Loucy (cell line): ENCODE data around the gene NFATC3.
A peak's percentile ranks its signal among the peaks of the same experiment; 100 is the strongest.

ENCODE experiments used
- H2AFZ ChIP-seq: fragments of 200-600 bp; sonication (generic); 2 replicates; pipeline ENCODE4 v1.6.0; 2016; ENCODE audit warnings: antibody characterized with exemption, mild to moderate bottlenecking, low read length, moderate library complexity
- H3F3A ChIP-seq: fragments of 200-600 bp; 2 replicates; pipeline ENCODE4 v1.6.0; 2016; ENCODE audit warnings: antibody characterized with exemption, low read depth, mild to moderate bottlenecking
- H3K27me3 ChIP-seq: fragments of 200-600 bp; sonication (generic); 2 replicates; pipeline ENCODE4 v1.6.1; 2014; ENCODE audit warnings: low read length, mild to moderate bottlenecking; ENCODE audit not compliant: insufficient read depth, poor library complexity, severe bottlenecking
- H3K36me3 ChIP-seq: fragments of 200-600 bp; sonication (generic); 2 replicates; pipeline ENCODE4 v1.6.1; 2016; ENCODE audit warnings: low read length; ENCODE audit not compliant: insufficient read depth
- H3K4me1 ChIP-seq: fragments of 200-600 bp; sonication (generic); 2 replicates; pipeline ENCODE4 v1.5.1; 2014; ENCODE audit warnings: low read length, mild to moderate bottlenecking; ENCODE audit not compliant: insufficient read depth, poor library complexity, severe bottlenecking
- H3K4me2 ChIP-seq: fragments of 200-600 bp; sonication (generic); 2 replicates; pipeline ENCODE4 v1.6.0; 2014; ENCODE audit warnings: antibody characterized with exemption, low read length, low read depth, mild to moderate bottlenecking; ENCODE audit not compliant: poor library complexity, severe bottlenecking
- H3K4me3 ChIP-seq: fragments of 200-600 bp; sonication (generic); 2 replicates; pipeline ENCODE4 v1.5.1; 2014; ENCODE audit warnings: low read length, mild to moderate bottlenecking, mixed read lengths; ENCODE audit not compliant: poor library complexity, severe bottlenecking
- H3K79me2 ChIP-seq: fragments of 200-600 bp; sonication (generic); 2 replicates; pipeline ENCODE4 v1.6.1; 2014; ENCODE audit warnings: low read length; ENCODE audit not compliant: insufficient read depth
- H3K9ac ChIP-seq: fragments of 200-600 bp; sonication (generic); 2 replicates; pipeline ENCODE4 v1.6.0; 2014; ENCODE audit warnings: mild to moderate bottlenecking, low read depth, low read length, moderate library complexity; ENCODE audit not compliant: poor library complexity, severe bottlenecking
- H3K9me2 ChIP-seq: fragments of 200-600 bp; sonication (generic); replicated peaks from 2 replicates; pipeline ENCODE4 v1.6.1; 2016; ENCODE audit warnings: low read depth, low read length, mixed read lengths
- H3K9me3 ChIP-seq: fragments of 200-600 bp; sonication (generic); 2 replicates; pipeline ENCODE4 v1.6.1; 2014; ENCODE audit warnings: mild to moderate bottlenecking, antibody characterized with exemption, low read length, low read depth; ENCODE audit not compliant: insufficient read depth
- H4K20me1 ChIP-seq: fragments of 200-600 bp; sonication (generic); 2 replicates; pipeline ENCODE4 v1.6.0; 2014; ENCODE audit warnings: antibody characterized with exemption, low read length, mild to moderate bottlenecking; ENCODE audit not compliant: insufficient read depth, poor library complexity, severe bottlenecking
- CTCF ChIP-seq: fragments of 200-600 bp; sonication (generic); conservative IDR thresholded peaks from 2 replicates; pipeline ENCODE4 v1.5.1; 2014; ENCODE audit warnings: mild to moderate bottlenecking, antibody characterized with exemption, low read length
- EZH2phosphoT487 ChIP-seq: fragments of 200-600 bp; IDR thresholded peaks from 2 replicates; pipeline ENCODE4 v1.6.1; 2018; ENCODE audit warnings: antibody characterized with exemption, mild to moderate bottlenecking, moderate library complexity, borderline replicate concordance

Gene NFATC3

GRCh38 chr16:68247400-68247799 is 162.2 kb downstream of the NFATC3 start:
- Histone ChIP-seq H3K4me1 (peaks cover 22% of the 10 kb centered on the region), H3K4me2 (peak overlapping the region; percentile 98)
- TF ChIP-seq CTCF (no peak), EZH2phosphoT487 (no peak)

GRCh38 chr16:68247932-68248331 is 162.8 kb downstream of the NFATC3 start:
- Histone ChIP-seq H2AFZ (no peak overlapping the region), H3K9me2 (no peaks in the 10 kb centered on the region), H3K4me1 (peaks cover 22% of the 10 kb centered on the region), H3K9me3 (no peaks in the 10 kb centered on the region), H3K4me2 (peak overlapping the region; percentile 98), H4K20me1 (no peaks in the 10 kb centered on the region), H3F3A (no peaks in the 10 kb centered on the region), H3K4me3 (no peak overlapping the region), H3K9ac (peak overlapping the region; percentile 28), H3K36me3 (no peaks in the 10 kb centered on the region), H3K27me3 (no peaks in the 10 kb centered on the region), H3K79me2 (peaks cover 10% of the 10 kb centered on the region; the same call in 1 of the 2 replicates)
- TF ChIP-seq EZH2phosphoT487 = no peak
- TF ChIP-seq CTCF = no peak

More at GRCh38 chr16:68247400-68247799, 162.2 kb downstream of the NFATC3 start:
- Histone ChIP-seq H3K9me2 (no peaks in the 10 kb centered on the region), H4K20me1 (no peaks in the 10 kb centered on the region), H3K9me3 (no peaks in the 10 kb centered on the region), H3K4me3 (no peak overlapping the region), H2AFZ (no peak overlapping the region), H3K27me3 (no peaks in the 10 kb centered on the region), H3K79me2 (peaks cover 10% of the 10 kb centered on the region; the same call in 1 of the 2 replicates), H3F3A (no peaks in the 10 kb centered on the region), H3K36me3 (no peaks in the 10 kb centered on the region), H3K9ac (peak overlapping the region; percentile 28)

- H2AFZ ChIP-seq = no peak overlapping the region
- H3K27me3 ChIP-seq = no peaks in the 10 kb centered on the region
- no peak overlapping the region for H3K9ac ChIP-seq
- no peak overlapping the region for H3K4me3 ChIP-seq
- TF ChIP-seq CTCF (no peak), EZH2phosphoT487 (no peak)
- H3K4me1 ChIP-seq = peaks cover 22% of the 10 kb centered on the region
- H4K20me1 ChIP-seq = no peaks in the 10 kb centered on the region
- no peak overlapping the region for H3K4me2 ChIP-seq
- no peaks in the 10 kb centered on the region for H3K36me3 ChIP-seq
- H3K9me3 ChIP-seq = no peaks in the 10 kb centered on the region
- H3K79me2 ChIP-seq = peaks cover 10% of the 10 kb centered on the region; the same call in 1 of the 2 replicates
- no peaks in the 10 kb centered on the region for H3F3A ChIP-seq
- H3K9me2 ChIP-seq = no peaks in the 10 kb centered on the region
Observed at GRCh38 chr16:68249371-68249770, 164.2 kb downstream of the NFATC3 start.
